ENCODE measurements around the gene TENT4B.

- peak in 1 of 4 experiments; percentile 36 for TF ChIP-seq CTCF (IDR thresholded peaks at IDR 0.05)
- TF ChIP-seq POLR2A (IDR thresholded peaks at IDR 0.05) = no peak
These were observed 92.6 kb downstream of the TENT4B start for GRCh38 chr16:50245417-50246298.

All from sigmoid colon (tissue), 3 donors.